SU-DHL-6 (cell line): ENCODE data around the gene ENO3.

Source experiments
- H2AFZ ChIP-seq: fragments of 200-600 bp; sonication (generic); 2 replicates; pipeline ENCODE4 v1.6.1; 2014; ENCODE audit warnings: low read depth, mild to moderate bottlenecking, moderate library complexity, mixed read lengths, antibody characterized with exemption, low read length; ENCODE audit not compliant: severe bottlenecking
- H3F3A ChIP-seq: fragments of 200-600 bp; shearing (Covaris generic); 2 replicates; pipeline ENCODE4 v1.6.0; 2016; ENCODE audit warnings: antibody characterized with exemption, mild to moderate bottlenecking; ENCODE audit not compliant: insufficient read depth
- H3K27ac ChIP-seq: fragments of 200-600 bp; sonication (generic); 2 replicates; pipeline ENCODE4 v1.5.1; 2016; ENCODE audit warnings: low read depth, mild to moderate bottlenecking, low read length, moderate library complexity, mixed read lengths
- H3K27me3 ChIP-seq: fragments of 200-600 bp; sonication (generic), shearing (Covaris generic); 2 replicates; pipeline ENCODE4 v1.6.0; 2014; ENCODE audit warnings: mild to moderate bottlenecking, low read length
- H3K36me3 ChIP-seq: fragments of 200-600 bp; sonication (generic); 2 replicates; pipeline ENCODE4 v1.6.1; 2014; ENCODE audit warnings: mild to moderate bottlenecking, low read length, mixed read lengths
- H3K4me2 ChIP-seq: fragments of 300-600, 200-600 bp; shearing (Covaris generic), sonication (generic); 2 replicates; pipeline ENCODE4 v1.6.0; 2014; ENCODE audit warnings: low read length, low read depth, mild to moderate bottlenecking; ENCODE audit not compliant: poor library complexity, severe bottlenecking
- H3K4me3 ChIP-seq: fragments of 200-600 bp; sonication (generic); 2 replicates; pipeline ENCODE4 v1.5.1; 2014; ENCODE audit warnings: antibody characterized with exemption, low read length, mild to moderate bottlenecking, mixed read lengths; ENCODE audit not compliant: insufficient read depth, poor library complexity, severe bottlenecking
- H3K79me2 ChIP-seq: fragments of 200-600 bp; sonication (generic); 2 replicates; pipeline ENCODE4 v1.6.1; 2014; ENCODE audit warnings: mild to moderate bottlenecking, low read length, moderate library complexity; ENCODE audit not compliant: insufficient read depth
- H3K9ac ChIP-seq: fragments of 200-600 bp; sonication (generic); 2 replicates; pipeline ENCODE4 v1.7.0; 2014; ENCODE audit warnings: mild to moderate bottlenecking, low read length
- H3K9me2 ChIP-seq: fragments of 200-600 bp; sonication (generic); replicated peaks from 2 replicates; pipeline ENCODE4 v1.6.1; 2014; ENCODE audit warnings: low read length; ENCODE audit not compliant: insufficient read depth
- H3K9me3 ChIP-seq: fragments of 200-600 bp; sonication (generic); 2 replicates; pipeline ENCODE4 v1.6.1; 2014; ENCODE audit warnings: low read length, mixed read lengths; ENCODE audit not compliant: insufficient read depth
- H4K20me1 ChIP-seq: fragments of 200-600 bp; sonication (generic); 2 replicates; pipeline ENCODE4 v1.6.1; 2014; ENCODE audit warnings: low read depth, mild to moderate bottlenecking, antibody characterized with exemption, low read length, moderate library complexity, mixed read lengths
- CTCF ChIP-seq: fragments of 200-600 bp; sonication (generic); IDR thresholded peaks from one replicate; pipeline ENCODE4 v1.5.1; 2017; ENCODE audit warnings: antibody characterized with exemption, mild to moderate bottlenecking, low read length, moderate library complexity; ENCODE audit not compliant: insufficient read depth, poor library complexity, severe bottlenecking
- EZH2phosphoT487 ChIP-seq: fragments of 200-600 bp; sonication (generic), shearing (Covaris generic); conservative IDR thresholded peaks from 2 replicates; pipeline ENCODE4 v1.6.1; 2018; ENCODE audit warnings: mild to moderate bottlenecking, antibody characterized with exemption, low read length, moderate library complexity, mixed read lengths

The ENO3 gene

GRCh38 chr17:4956493-4957061 is 5.7 kb downstream of the ENO3 start:
- H3K9ac ChIP-seq: no peak overlapping the region
- no peaks in the 10 kb centered on the region for H3K36me3 ChIP-seq
- H3K79me2 ChIP-seq: no peaks in the 10 kb centered on the region
- no peaks in the 10 kb centered on the region for H3K27me3 ChIP-seq
- no peaks in the 10 kb centered on the region for H3K9me2 ChIP-seq
- no peak overlapping the region for H3K4me2 ChIP-seq
- no peaks in the 10 kb centered on the region for H4K20me1 ChIP-seq
- TF ChIP-seq CTCF (peak; percentile 96), EZH2phosphoT487 (no peak)
- no peak overlapping the region for H2AFZ ChIP-seq
- H3K27ac ChIP-seq: no peak overlapping the region
- H3K4me3 ChIP-seq: no peak overlapping the region
- H3F3A ChIP-seq: no peaks in the 10 kb centered on the region
- H3K9me3 ChIP-seq: no peaks in the 10 kb centered on the region

GRCh38 chr17:4958102-4958501 is 7.2 kb downstream of the ENO3 start:
- Histone ChIP-seq H3K9me3 (no peaks in the 10 kb centered on the region), H3K9ac (no peak overlapping the region), H3K4me2 (no peak overlapping the region), H3F3A (no peaks in the 10 kb centered on the region), H3K27me3 (no peaks in the 10 kb centered on the region), H3K4me3 (no peak overlapping the region), H3K36me3 (no peaks in the 10 kb centered on the region), H2AFZ (no peak overlapping the region), H3K27ac (no peak overlapping the region), H4K20me1 (no peaks in the 10 kb centered on the region), H3K79me2 (no peaks in the 10 kb centered on the region), H3K9me2 (no peaks in the 10 kb centered on the region)
- TF ChIP-seq EZH2phosphoT487: no peak
- no peak for TF ChIP-seq CTCF

GRCh38 chr17:4959261-4959965 is 8.5 kb downstream of the ENO3 start:
- Histone ChIP-seq H3K79me2 (no peaks in the 10 kb centered on the region), H3K9me2 (no peaks in the 10 kb centered on the region), H3K27me3 (no peaks in the 10 kb centered on the region), H3K9ac (no peak overlapping the region), H2AFZ (no peak overlapping the region), H3K36me3 (no peaks in the 10 kb centered on the region), H4K20me1 (no peaks in the 10 kb centered on the region), H3K4me2 (no peak overlapping the region), H3F3A (no peaks in the 10 kb centered on the region), H3K4me3 (no peak overlapping the region), H3K27ac (no peak overlapping the region), H3K9me3 (no peaks in the 10 kb centered on the region)
- TF ChIP-seq EZH2phosphoT487 (no peak), CTCF (no peak)
